ENCODE data around the gene STRA8.

GRCh38 chr7:135258585-135258984 is 24.9 kb downstream of the STRA8 start:
- TF ChIP-seq CTCF (IDR thresholded peaks at IDR 0.05; ENCODE audit: poor library complexity, severe bottlenecking), result no peak
- TF ChIP-seq TAF1 (IDR thresholded peaks at IDR 0.05; ENCODE audit: low read depth), result no peak

Data from neural cell (in vitro differentiated cells).